Endothelial cell of hepatic sinusoid (primary cell): ENCODE measurements around the gene CLK3.

Experiments used
- in situ Hi-C: cut with HindIII; loops from 2 replicates; pipeline ENCODE4 v1.10.0; 2017; ENCODE audit warnings: low sequenced_read_pairs

CLK3 gene

GRCh38 chr15:74603026-74603788, 12.4 kb upstream of the CLK3 start:
- in situ Hi-C loops: no loop called here

- in situ Hi-C loops: no loop called here
Measured at GRCh38 chr15:74603789-74604705, 11.6 kb upstream of the CLK3 start.

- in situ Hi-C loops: no loop called here
Measured at GRCh38 chr15:74604983-74605794, 10.4 kb upstream of the CLK3 start.

GRCh38 chr15:74605795-74606150, 9.9 kb upstream of the CLK3 start:
- in situ Hi-C loops: no loop called here

- in situ Hi-C loops: no loop called here
Measured at GRCh38 chr15:74608786-74609185, 6.8 kb upstream of the CLK3 start.

GRCh38 chr15:74609938-74610301, 5.7 kb upstream of the CLK3 start:
- in situ Hi-C loops: loop anchor here (5.0 kb wide), 1 partner anchor 63 kb away; no protein-coding TSS in a partner anchor

- in situ Hi-C loops: loop anchor here (5.0 kb wide), 1 partner anchor 63 kb away; no protein-coding TSS in a partner anchor
Measured at GRCh38 chr15:74610302-74610951, 5.2 kb upstream of the CLK3 start.

- in situ Hi-C loops: loop anchor here (5.0 kb wide), 1 partner anchor 64 kb away; no protein-coding TSS in a partner anchor
Measured at GRCh38 chr15:74611341-74611740, 4.3 kb upstream of the CLK3 start.

GRCh38 chr15:74611834-74612233, 3.8 kb upstream of the CLK3 start:
- in situ Hi-C loops: loop anchor here (5.0 kb wide), 1 partner anchor 65 kb away; no protein-coding TSS in a partner anchor

GRCh38 chr15:74612677-74613076, 3.0 kb upstream of the CLK3 start:
- in situ Hi-C loops: loop anchor here (5.0 kb wide), 1 partner anchor 65 kb away; no protein-coding TSS in a partner anchor

- in situ Hi-C loops: loop anchor here (5.0 kb wide), 1 partner anchor 66 kb away; no protein-coding TSS in a partner anchor
Measured at GRCh38 chr15:74613089-74613952, 2.3 kb upstream of the CLK3 start.

- in situ Hi-C loops: loop anchor here (5.0 kb wide), 1 partner anchor 67 kb away; no protein-coding TSS in a partner anchor
Measured at GRCh38 chr15:74613953-74614743, 1.5 kb upstream of the CLK3 start.

GRCh38 chr15:74614744-74615507, 710 bp upstream of the CLK3 start:
- in situ Hi-C loops: loop anchor here (5.0 kb wide), 1 partner anchor 68 kb away; no protein-coding TSS in a partner anchor

GRCh38 chr15:74616366-74616939, 817 bp downstream of the CLK3 start:
- in situ Hi-C loops: no loop called here

GRCh38 chr15:74616996-74617395, 1.4 kb downstream of the CLK3 start:
- in situ Hi-C loops: no loop called here

- in situ Hi-C loops: no loop called here
Measured at GRCh38 chr15:74618841-74619596, 3.4 kb downstream of the CLK3 start.
